Measurements from ENCODE around the gene CDC42BPB.
A peak's percentile ranks its signal among the peaks of the same experiment; 100 is the strongest.

CDC42BPB gene

DNA sequence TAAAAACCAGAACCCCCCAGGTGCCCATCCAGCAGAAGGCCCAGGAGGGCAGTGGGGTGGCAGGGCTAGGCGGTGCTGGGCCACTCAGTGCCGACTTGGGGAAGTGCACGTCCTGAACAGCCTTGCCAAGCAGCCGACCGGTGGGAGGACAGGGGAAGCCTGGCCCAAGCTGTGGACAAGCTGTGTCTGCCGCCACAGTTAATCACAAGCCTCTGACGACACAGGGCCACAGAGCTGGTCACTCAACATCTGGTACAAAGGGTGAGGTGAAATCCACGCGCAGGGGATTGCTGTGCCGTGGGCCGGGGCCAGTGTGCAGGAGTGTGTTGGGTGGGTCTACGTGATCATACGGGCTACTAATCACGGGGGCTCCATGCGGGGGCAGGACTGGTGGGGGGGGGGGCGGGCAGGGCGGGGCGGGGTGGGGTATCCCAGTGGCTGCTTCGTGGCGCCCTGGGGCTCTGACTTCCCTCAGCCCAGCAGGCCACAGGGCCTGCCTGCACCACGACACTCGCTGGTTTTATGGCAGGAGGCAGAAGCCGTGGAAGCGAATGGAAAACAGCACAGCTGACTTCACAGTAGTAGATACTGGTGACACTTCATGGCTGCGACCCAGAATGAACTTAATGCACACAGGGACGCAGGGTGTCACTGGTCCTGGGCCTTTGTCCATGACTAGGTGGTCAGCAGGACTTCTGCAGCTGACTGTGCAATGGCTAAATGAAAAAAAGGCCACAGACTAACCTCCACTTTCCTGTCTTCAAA is 124.7 kb downstream of the CDC42BPB start:
- no peak for TF ChIP-seq CTCF (conservative IDR thresholded peaks at IDR 0.05; ENCODE audit: low read depth)
- ChIA-PET POLR2A (ENCODE audit: low non-redundant PET) (interaction anchor here (0.6 kb wide), 1 partner anchor 236 kb away, joined by 4 read pairs; no protein-coding TSS in a partner anchor), CTCF (interaction anchor here (0.6 kb wide), 1 partner anchor 494 kb away, joined by 3 read pairs; no protein-coding TSS in a partner anchor)
- peak overlapping the region; percentile 12; the same call in 1 of the 2 replicates for H3K27ac ChIP-seq
- no peak for DNase-seq (ENCODE audit: low spot score)

DNA sequence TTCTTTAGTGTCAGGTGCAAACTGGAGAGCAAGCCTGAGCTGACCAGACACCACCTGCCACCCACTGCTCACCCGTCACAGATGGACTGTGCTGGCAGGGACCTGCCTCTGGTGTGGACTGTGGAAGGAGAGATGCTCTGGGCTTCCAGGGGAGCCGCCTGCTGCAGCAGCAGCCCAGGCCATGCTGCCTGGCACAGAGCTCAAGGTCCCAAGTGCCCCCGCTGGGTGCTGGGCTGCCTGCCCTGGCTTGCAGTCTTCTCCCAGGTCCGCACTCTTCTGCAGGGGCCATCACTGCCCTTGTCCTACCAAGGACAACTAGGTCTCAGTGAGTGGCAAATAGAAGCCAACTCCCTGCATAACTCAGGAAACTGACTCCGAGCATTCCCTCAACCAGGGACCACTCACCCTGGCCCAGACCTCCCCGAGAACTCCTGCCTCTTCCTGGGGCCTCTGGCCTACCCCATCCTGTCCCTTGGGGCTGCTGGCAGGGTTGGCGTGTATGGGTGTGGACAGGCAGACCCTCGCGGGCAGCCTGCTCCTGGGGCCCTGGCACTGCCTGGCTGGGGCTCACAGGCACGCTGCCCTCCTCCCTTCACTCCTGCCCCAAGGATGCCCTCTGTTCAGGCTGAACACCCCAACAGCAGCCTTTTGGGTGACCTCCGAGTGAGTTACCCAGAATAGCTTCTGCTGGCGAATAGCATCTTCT is 125.6 kb downstream of the CDC42BPB start:
- CTCF ChIA-PET = interaction anchor here (0.5 to 1.1 kb wide), 2 partner anchors 41 to 173 kb away, joined by 4 to 5 read pairs; no protein-coding TSS in a partner anchor
- no peak overlapping the region for H3K27ac ChIP-seq
- POLR2A ChIA-PET (ENCODE audit: low non-redundant PET) = no interaction called here
- DNase-seq (ENCODE audit: low spot score) = no peak
- no peak for TF ChIP-seq CTCF (conservative IDR thresholded peaks at IDR 0.05; ENCODE audit: low read depth)

- no peak for DNase-seq (ENCODE audit: low spot score)
- H3K27ac ChIP-seq = no peak overlapping the region
- no peak for TF ChIP-seq CTCF (conservative IDR thresholded peaks at IDR 0.05; ENCODE audit: low read depth)
- CTCF ChIA-PET = interaction anchor here (0.5 to 1.1 kb wide), 4 partner anchors 148 to 441 kb away, joined by 3 to 4 read pairs (median 3); no protein-coding TSS in a partner anchor
- POLR2A ChIA-PET (ENCODE audit: low non-redundant PET) = interaction anchor here (0.6 kb wide), 1 partner anchor 44 kb away, joined by 4 read pairs; no protein-coding TSS in a partner anchor
Observed at GRCh38 chr14:102930753-102931579, 126.4 kb downstream of the CDC42BPB start.

- DNase-seq (ENCODE audit: low spot score) = no peak
- ChIA-PET POLR2A (ENCODE audit: low non-redundant PET) (interaction anchor here (0.6 kb wide), 1 partner anchor 45 kb away, joined by 4 read pairs; no protein-coding TSS in a partner anchor), CTCF (interaction anchor here (0.5 to 1.1 kb wide), 6 partner anchors 175 to 442 kb away, joined by 3 to 4 read pairs (median 4); no protein-coding TSS in a partner anchor)
- TF ChIP-seq CTCF (conservative IDR thresholded peaks at IDR 0.05; ENCODE audit: low read depth) = no peak
- H3K27ac ChIP-seq = no peak overlapping the region
Observed at GRCh38 chr14:102930138-102930752, 127.1 kb downstream of the CDC42BPB start.

GRCh38 chr14:102929241-102930137 is 127.9 kb downstream of the CDC42BPB start:
- DNase-seq (ENCODE audit: low spot score) = no peak
- ChIA-PET POLR2A (ENCODE audit: low non-redundant PET) (no interaction called here), CTCF (interaction anchor here (0.5 to 0.6 kb wide), 3 partner anchors 180 to 363 kb away, joined by 3 to 4 read pairs (median 4); no protein-coding TSS in a partner anchor)
- H3K27ac ChIP-seq = no peak overlapping the region
- TF ChIP-seq CTCF (conservative IDR thresholded peaks at IDR 0.05; ENCODE audit: low read depth) = no peak
